Large intestine (tissue), 3 donors: ENCODE measurements around the gene MGLL. TPM values are rescaled to one million over a fixed set of nuclear protein-coding genes. Genes with fewer than 3 reads are reported as not detected.

Source experiments
- DNase-seq, 2 donors: peaks; one replicate each; pipeline versions ENCODE4 v3.0.0 to v3.0.0-alpha.2; 2013
- H3K27ac ChIP-seq: one replicate; pipeline ENCODE4 v1.5.1; 2013; ENCODE audit warnings: low read length
- H3K27me3 ChIP-seq: 2 replicates; pipeline ENCODE4 v1.6.1; 2013; ENCODE audit warnings: low read length; ENCODE audit not compliant: control insufficient read depth, insufficient read depth
- H3K36me3 ChIP-seq: 2 replicates; pipeline ENCODE4 v1.6.1; 2013; ENCODE audit warnings: low read length; ENCODE audit not compliant: control insufficient read depth, insufficient read depth
- H3K4me1 ChIP-seq: one replicate; pipeline ENCODE4 v1.6.1; 2013; ENCODE audit warnings: low read length; ENCODE audit not compliant: control insufficient read depth, insufficient read depth
- H3K4me3 ChIP-seq: one replicate; pipeline ENCODE4 v1.5.1; 2013; ENCODE audit warnings: low read length
- H3K9me3 ChIP-seq: one replicate; pipeline ENCODE4 v1.6.1; 2013; ENCODE audit warnings: mild to moderate bottlenecking, low read depth, low read length, moderate library complexity; ENCODE audit not compliant: control insufficient read depth
- WGBS: methylation state at CpG from one replicate; pipeline ENCODE4 v1.1.5; 2013; ENCODE audit warnings: low lambda C conversion rate; ENCODE audit not compliant: insufficient coverage; 5-methylcytosine and 5-hydroxymethylcytosine counted together
- polyA plus RNA-seq: library from polyadenylated mRNA; unstranded; fragments of 120-200 nt; gene quantifications from one replicate; pipeline ENCODE4 v1.2.1, GENCODE V29; 2013

Gene MGLL
- polyA plus RNA-seq, 1 donor, result 22.8 TPM

DNA sequence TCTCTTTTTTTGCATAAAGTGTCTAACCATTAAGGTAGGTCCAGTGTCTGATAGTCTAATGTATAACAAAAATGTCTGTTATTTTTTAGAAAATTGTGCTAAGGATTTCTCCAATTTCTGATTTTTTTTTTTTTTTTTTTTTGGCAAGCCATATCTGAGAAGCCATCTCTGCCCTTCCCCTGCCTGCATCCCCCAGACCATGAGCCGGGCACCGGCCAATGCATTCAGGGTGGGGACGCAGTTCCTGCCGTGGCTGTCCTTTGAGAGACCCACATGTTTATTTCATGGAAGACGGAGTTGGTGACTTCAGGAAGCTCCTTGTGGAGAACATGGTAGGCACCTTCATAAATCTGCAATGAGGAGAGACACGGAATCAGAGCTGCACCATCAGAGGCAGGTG is 130.3 kb downstream of the MGLL start:
- WGBS, result no CpG with 5 or more reads among the region's 6 CpGs
- no peaks in the 10 kb centered on the region for H3K9me3 ChIP-seq
- no peak for DNase-seq
- H3K27ac ChIP-seq, result no peak overlapping the region
- no peaks in the 10 kb centered on the region for H3K27me3 ChIP-seq
- H3K4me1 ChIP-seq, result peaks cover 8% of the 10 kb centered on the region
- peaks cover 15% of the 10 kb centered on the region for H3K36me3 ChIP-seq
- H3K4me3 ChIP-seq, result no peak overlapping the region

DNA sequence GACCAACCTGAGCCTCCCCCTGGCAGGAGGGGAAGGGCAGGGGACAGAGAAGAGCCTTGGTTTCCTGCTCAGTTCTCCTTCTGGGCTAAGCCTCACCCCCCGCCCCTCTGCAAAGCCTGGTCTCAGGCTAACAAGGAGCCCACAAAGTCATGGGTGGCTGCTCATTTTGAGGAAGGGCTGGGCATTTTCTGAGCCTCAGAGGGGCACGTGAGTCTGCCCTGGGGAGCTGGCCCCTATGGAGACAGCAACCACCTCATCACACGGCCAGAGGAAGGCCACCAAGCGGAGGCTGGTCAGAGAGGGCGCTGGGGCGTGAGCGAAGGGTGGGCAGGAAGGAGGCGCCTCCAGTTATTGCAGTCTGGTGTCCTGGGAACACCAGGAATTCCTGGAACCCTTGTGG is 130.8 kb downstream of the MGLL start:
- no peak for DNase-seq

DNA sequence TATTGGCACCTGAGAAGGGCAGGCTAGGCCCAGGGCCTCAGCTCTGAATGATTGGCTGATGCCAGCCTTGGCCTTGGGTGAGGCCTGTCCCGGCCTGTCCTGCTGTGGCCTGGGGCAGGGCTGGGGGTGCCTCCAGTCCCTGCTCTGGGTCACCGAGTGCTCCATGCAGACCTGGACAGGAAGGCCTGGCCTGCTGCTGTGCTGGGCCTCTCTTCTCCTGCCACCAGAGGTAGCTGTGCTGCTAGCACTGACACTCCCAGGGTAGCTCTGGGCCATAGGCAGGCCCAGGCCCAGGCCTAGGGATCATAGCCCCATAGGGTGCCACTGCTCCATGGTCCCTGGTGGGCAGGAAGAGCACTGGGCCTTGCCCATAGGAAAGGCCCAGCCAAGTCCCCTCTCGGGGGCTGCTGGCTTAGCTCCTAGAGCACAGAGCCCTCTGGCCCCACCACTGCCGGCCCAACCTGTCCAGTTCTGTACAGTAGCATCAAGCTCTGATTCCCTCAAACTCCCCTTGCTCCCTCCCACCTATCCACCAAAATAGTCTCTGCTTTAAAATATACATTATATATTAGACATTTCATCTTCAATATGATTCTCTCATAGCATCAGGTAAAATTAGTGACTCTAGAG is 131.4 kb downstream of the MGLL start:
- Histone ChIP-seq H3K9me3 (no peaks in the 10 kb centered on the region), H3K27me3 (no peaks in the 10 kb centered on the region), H3K4me1 (no peaks in the 10 kb centered on the region), H3K27ac (no peak overlapping the region), H3K36me3 (peaks cover 15% of the 10 kb centered on the region), H3K4me3 (no peak overlapping the region)
- peak in 1 of 2 donors; percentile 43 for DNase-seq
- no CpG with 5 or more reads among the region's 4 CpGs for WGBS

More for the DNA sequence above, 130.8 kb downstream of the MGLL start:
- no CpG with 5 or more reads among the region's 8 CpGs for WGBS
- H3K4me3 ChIP-seq, result no peak overlapping the region
- no peaks in the 10 kb centered on the region for H3K27me3 ChIP-seq
- H3K27ac ChIP-seq, result no peak overlapping the region
- peaks cover 5% of the 10 kb centered on the region for H3K4me1 ChIP-seq
- no peaks in the 10 kb centered on the region for H3K9me3 ChIP-seq
- H3K36me3 ChIP-seq, result peaks cover 15% of the 10 kb centered on the region

DNA sequence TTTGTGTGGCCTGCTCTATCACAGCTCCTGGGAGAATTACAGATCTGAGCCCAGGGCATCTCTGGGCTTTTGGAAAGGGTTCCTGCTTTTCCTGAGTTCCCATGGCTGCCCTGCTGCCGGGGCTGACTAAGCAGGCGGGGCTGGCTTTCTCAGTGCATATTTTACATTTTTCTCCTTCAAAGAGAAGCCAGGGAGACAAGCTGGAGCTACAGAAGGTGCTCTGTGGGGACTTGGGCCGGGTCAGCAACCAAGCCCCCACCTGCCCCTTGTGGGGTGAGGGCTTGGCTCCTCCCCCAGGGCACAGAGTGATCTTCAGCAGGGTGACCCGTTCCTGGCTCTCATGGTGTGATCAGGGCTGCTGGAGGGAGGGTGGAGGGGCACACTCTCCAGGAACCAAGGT is 132.2 kb downstream of the MGLL start:
- Histone ChIP-seq H3K27ac (no peak overlapping the region), H3K36me3 (peaks cover 15% of the 10 kb centered on the region), H3K4me3 (no peak overlapping the region), H3K9me3 (no peaks in the 10 kb centered on the region), H3K27me3 (no peaks in the 10 kb centered on the region), H3K4me1 (no peaks in the 10 kb centered on the region)
- no CpG with 5 or more reads among the region's 4 CpGs for WGBS
- DNase-seq, result no peak

DNA sequence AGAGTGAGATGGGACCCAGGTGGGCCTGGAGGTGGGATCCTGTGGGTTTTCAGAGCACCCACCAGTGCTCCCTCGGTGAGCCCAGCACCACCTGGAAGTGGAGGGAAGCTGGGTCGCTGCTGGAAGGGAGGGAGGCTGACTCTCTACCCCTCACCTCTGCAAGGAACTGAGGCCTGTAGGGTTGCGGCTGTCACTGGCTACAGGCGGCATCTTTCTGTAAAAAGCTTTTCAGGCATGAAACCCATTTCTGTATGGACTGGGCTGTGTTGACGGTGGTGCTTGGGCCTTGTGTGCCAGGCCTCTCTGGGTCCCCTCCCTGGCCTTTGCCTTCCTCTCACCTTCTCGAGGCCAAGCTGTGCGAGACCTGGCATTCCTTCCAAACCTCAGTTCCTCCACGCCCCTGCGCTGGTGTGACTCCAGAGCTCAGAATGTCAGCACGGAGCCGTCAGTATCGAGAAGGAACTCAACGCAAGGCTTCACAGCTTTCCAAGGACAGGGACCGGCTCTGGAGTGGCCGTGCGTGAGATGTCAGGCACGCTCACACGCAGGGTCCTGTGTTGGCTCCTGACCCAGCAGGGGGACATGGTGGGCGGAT is 133.0 kb downstream of the MGLL start:
- Histone ChIP-seq H3K4me3 (no peak overlapping the region), H3K4me1 (no peaks in the 10 kb centered on the region), H3K27me3 (no peaks in the 10 kb centered on the region), H3K9me3 (no peaks in the 10 kb centered on the region), H3K27ac (no peak overlapping the region), H3K36me3 (peaks cover 15% of the 10 kb centered on the region)
- no peak for DNase-seq
- no CpG with 5 or more reads among the region's 19 CpGs for WGBS

DNA sequence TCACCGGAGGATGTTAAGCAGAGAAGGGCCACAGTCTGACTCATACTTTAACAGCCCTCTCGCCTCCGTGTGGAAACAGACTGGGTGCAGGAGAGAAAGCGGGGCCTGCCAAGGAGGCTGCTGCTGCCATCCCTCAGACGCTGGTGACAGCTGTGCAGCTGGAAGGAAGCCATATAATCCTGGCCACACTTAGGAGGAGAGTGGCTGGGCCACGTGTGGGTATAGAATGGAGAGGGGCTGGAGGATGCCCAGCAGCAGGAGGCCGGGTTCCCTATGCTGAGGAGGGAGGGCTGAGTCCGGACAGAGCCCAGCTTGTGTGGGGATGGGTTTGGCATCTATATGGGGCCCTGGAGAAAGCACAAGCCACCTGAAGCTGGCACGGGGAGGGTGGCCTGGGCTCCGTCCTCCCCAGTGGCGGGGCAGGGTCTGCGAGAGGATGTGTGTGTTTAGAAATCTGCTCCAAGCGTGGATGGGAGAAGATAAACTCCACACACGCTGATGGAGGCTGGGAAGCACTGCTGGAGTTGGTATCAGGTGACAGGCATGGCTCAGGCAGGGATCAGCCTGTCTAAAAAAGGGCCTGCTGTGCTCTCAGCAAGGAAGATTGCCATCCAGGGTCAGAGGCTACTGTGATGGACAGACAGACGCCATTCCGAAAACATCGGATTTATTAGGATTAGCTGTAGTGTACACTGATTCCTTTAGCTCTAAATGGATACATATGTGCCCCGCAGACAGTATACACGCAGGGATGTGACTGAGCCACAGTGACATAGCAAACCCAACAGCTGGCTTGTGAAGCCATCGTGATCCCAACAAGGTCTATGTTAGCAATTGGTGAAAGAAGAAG is 133.7 kb downstream of the MGLL start:
- H3K9me3 ChIP-seq, result no peaks in the 10 kb centered on the region
- no peaks in the 10 kb centered on the region for H3K27me3 ChIP-seq
- H3K4me1 ChIP-seq, result no peaks in the 10 kb centered on the region
- H3K27ac ChIP-seq, result no peak overlapping the region
- peaks cover 14% of the 10 kb centered on the region for H3K36me3 ChIP-seq
- DNase-seq, result no peak
- no peak overlapping the region for H3K4me3 ChIP-seq
- 100% methylated on average over 2 of the region's 20 CpGs for WGBS

DNA sequence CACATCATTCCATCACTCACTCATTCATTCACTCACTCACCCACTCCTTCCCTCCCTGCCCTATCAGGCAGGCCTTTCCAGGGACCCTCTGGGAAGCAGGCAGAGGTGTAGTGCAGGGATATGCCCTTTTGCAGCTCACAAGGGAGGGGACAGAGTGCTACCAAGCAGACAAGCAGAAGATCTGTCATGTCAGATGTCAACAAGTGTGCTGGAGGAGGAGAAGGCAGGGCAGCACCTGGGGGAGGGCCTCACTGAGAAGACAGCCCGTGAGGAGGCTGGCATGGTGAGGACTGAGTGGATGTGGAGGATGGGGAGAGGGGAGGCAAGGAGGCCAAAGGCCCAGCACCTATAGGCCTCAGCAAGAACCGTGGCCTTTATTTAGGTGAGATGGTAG is 134.3 kb downstream of the MGLL start:
- H3K9me3 ChIP-seq, result no peaks in the 10 kb centered on the region
- no peaks in the 10 kb centered on the region for H3K27me3 ChIP-seq
- no peak overlapping the region for H3K4me3 ChIP-seq
- no peak overlapping the region for H3K27ac ChIP-seq
- H3K36me3 ChIP-seq, result peaks cover 10% of the 10 kb centered on the region
- DNase-seq, result no peak
- no peaks in the 10 kb centered on the region for H3K4me1 ChIP-seq
- WGBS, result no CpG with 5 or more reads among the region's 2 CpGs

DNA sequence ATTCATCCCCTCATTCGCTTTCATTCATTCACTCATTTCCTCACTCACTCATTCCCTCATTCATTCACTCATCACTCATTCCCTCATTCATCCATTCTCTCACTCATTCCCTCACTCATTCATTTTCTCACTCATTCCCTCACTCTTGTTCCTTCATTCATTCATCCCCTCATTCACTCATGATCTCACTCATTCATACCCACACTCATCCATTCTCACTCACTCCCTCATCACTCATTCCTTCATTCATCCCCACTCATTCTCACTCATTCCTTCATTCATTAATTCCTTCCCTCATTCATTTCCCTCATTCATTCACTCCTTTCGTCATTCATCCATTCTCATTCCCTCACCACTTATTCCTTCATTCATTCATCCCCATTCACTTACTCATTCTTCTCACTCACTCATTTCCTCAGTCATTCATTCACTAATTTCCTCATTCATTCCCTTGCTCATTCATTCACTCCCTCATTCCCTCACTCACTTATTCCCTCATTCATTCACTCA is 135.0 kb downstream of the MGLL start:
- H3K4me3 ChIP-seq, result no peak overlapping the region
- no peaks in the 10 kb centered on the region for H3K27me3 ChIP-seq
- DNase-seq, result no peak
- WGBS, result 92% methylated on average over 2 of the region's 2 CpGs
- no peak overlapping the region for H3K27ac ChIP-seq
- H3K4me1 ChIP-seq, result no peaks in the 10 kb centered on the region
- peaks cover 7% of the 10 kb centered on the region for H3K36me3 ChIP-seq
- H3K9me3 ChIP-seq, result no peaks in the 10 kb centered on the region

DNA sequence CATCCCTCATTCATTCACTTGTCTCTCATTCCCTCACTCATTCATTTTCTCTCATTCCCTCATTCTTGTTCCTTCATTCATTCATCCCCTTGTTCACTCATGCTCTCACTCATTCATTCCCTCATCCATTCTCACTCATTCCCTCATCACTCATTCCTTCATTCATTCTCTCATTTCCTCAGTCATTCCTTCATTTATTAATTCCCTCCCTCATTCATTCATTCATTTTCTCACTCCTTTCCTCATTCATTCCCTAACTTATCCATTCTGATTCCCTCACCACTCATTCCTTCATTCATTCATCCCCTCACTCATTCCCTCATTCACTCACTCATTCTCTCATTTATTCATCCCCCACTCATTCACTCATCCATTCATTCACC is 135.8 kb downstream of the MGLL start:
- Histone ChIP-seq H3K27ac (no peak overlapping the region), H3K4me1 (no peaks in the 10 kb centered on the region), H3K4me3 (no peak overlapping the region), H3K27me3 (no peaks in the 10 kb centered on the region), H3K36me3 (peaks cover 4% of the 10 kb centered on the region), H3K9me3 (no peaks in the 10 kb centered on the region)
- DNase-seq, result no peak

DNA sequence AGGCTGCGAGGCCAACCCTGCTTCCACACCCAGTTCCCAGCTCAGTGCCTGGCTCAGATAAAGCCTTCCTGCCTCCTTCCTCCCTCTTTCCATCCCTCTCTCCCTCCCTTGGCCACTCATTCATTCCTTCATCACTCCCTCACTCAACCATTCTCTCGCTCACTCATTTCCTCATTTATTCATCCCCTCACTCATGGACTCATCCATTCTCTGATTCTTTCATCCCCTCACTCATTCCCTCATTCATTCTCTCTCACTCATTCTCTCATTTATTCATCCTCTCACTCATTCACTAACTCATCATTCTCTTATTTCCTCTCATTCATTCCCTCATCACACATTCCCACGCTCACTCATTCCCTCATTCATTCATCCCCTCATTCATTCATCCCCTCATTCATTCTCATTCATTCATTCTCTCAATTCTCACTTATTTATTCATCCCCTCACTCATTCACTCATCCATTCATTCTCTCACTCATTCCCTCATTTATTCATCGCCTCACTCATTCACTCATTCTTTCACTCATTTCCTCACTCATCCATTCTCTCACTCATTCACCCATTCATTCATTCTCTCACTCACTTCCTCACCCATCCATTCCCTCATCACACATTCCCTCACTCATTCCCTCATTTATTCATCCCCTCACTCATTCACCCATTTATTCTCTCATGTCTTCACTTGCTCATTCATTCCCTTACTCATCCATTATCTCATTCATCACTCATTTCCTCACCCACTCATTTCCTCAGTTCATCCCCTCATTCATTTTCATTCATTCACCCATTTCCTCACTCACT is 136.4 kb downstream of the MGLL start:
- WGBS, result 94% methylated on average over 3 of the region's 4 CpGs
- peaks cover 2% of the 10 kb centered on the region for H3K36me3 ChIP-seq
- no peak overlapping the region for H3K27ac ChIP-seq
- H3K9me3 ChIP-seq, result no peaks in the 10 kb centered on the region
- DNase-seq, result no peak
- H3K27me3 ChIP-seq, result no peaks in the 10 kb centered on the region
- no peaks in the 10 kb centered on the region for H3K4me1 ChIP-seq
- no peak overlapping the region for H3K4me3 ChIP-seq
